T-helper 1 cell treated with Interleukin-12 subunit alpha and Interleukin-12 subunit beta and Interleukin-4 antibody, amounts not matched to agents 30 μg/mL and 1 μg/mL, for 36 hours (primary cell): ENCODE data around the gene STRA6.

ENCODE experiments used
- H3K27ac Mint-ChIP-seq: one replicate; pipeline ENCODE4 v1.8.0; 2021; ENCODE audit warnings: mild to moderate bottlenecking, mixed read lengths
- H3K27me3 Mint-ChIP-seq: one replicate; pipeline ENCODE4 v1.8.0; 2021; ENCODE audit warnings: low read depth, mixed read lengths
- H3K36me3 Mint-ChIP-seq: one replicate; pipeline ENCODE4 v1.8.0; 2021; ENCODE audit warnings: low read depth, mixed read lengths
- H3K4me1 Mint-ChIP-seq: one replicate; pipeline ENCODE4 v1.8.0; 2021; ENCODE audit warnings: low read depth, mixed read lengths
- H3K4me3 Mint-ChIP-seq: one replicate; pipeline ENCODE4 v1.8.0; 2021; ENCODE audit warnings: mild to moderate bottlenecking, moderate library complexity, mixed read lengths
- H3K9me3 Mint-ChIP-seq: one replicate; pipeline ENCODE4 v1.8.0; 2021; ENCODE audit warnings: mixed read lengths

Gene STRA6

DNA sequence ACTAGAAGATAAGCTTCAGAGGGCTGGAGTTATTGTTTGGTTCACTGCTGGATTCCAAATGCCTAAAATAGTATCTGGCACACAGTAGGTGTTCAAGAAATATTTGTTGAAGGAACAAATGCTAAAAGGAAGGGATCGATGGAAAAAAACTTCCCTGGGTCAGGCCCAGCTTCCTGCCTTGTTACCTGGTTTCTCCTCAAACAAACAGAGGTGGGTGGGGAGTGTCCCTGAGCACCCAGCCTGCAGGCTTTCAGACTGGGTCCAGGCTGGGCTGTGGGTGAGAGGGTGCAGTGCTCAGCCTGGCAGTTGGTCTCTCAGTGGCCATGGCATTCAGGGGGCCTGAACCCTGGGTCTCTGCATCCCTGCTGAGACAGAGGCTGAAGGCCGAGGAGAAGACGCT, 14.4 kb upstream of the STRA6 start:
- H3K27ac Mint-ChIP-seq: no peak overlapping the region

DNA sequence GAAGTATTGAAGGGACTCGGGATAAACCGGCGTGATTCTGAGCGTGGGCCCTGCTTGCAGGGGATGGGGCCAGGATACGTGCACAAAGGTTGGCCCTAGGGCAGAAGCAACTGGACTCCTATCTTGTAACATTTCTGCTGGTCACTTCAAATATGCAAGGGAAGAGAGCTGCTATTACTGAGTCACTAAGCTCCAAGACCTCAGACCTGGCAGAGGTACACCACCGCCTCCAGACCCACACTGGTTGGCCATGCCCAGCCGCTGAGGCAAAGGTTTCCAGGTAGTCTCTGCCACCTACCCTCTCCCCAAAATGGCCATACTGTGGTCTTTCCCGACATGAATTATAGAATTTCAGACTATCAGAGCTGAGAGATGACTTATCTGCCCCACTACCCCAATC, 13.4 kb upstream of the STRA6 start:
- Mint-ChIP-seq H3K27ac (no peak overlapping the region), H3K9me3 (no peaks in the 10 kb centered on the region), H3K36me3 (no peaks in the 10 kb centered on the region), H3K27me3 (peaks cover 11% of the 10 kb centered on the region), H3K4me1 (peaks cover 2% of the 10 kb centered on the region), H3K4me3 (no peak overlapping the region)

More for the DNA sequence above, 14.4 kb upstream of the STRA6 start:
- Mint-ChIP-seq H3K4me3 (no peak overlapping the region), H3K27me3 (peaks cover 15% of the 10 kb centered on the region), H3K9me3 (no peaks in the 10 kb centered on the region), H3K4me1 (peaks cover 2% of the 10 kb centered on the region), H3K36me3 (no peaks in the 10 kb centered on the region)

GRCh38 chr15:74214324-74215021, 11.9 kb upstream of the STRA6 start:
- no peaks in the 10 kb centered on the region for H3K9me3 Mint-ChIP-seq
- peaks cover 2% of the 10 kb centered on the region for H3K4me1 Mint-ChIP-seq
- no peak overlapping the region for H3K4me3 Mint-ChIP-seq
- H3K36me3 Mint-ChIP-seq: no peaks in the 10 kb centered on the region
- no peak overlapping the region for H3K27ac Mint-ChIP-seq
- H3K27me3 Mint-ChIP-seq: peaks cover under 1% of the 10 kb centered on the region

DNA sequence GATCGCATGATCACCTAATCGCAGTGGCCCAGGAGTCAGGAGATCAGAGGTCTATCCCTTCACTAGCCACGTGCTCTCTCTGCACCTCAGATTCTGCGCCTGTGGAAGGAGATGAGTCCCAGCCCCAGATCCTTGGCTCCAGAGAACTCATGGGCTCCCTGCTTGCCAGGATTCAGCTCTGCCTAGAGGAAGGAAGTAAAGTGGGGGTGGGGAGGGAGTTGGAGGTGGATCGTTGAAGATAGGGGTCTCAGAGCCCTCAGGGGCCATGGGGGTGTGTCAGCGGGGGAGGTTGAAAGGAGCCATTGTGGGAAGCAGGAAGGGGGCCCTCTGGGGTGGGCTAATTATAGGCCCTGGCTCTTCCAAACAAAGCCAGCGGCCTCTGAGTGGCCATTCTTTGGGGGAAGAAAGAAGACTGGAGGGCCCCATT, 11.3 kb upstream of the STRA6 start:
- no peak overlapping the region for H3K4me3 Mint-ChIP-seq
- H3K27me3 Mint-ChIP-seq: no peaks in the 10 kb centered on the region
- no peak overlapping the region for H3K27ac Mint-ChIP-seq
- H3K9me3 Mint-ChIP-seq: no peaks in the 10 kb centered on the region
- no peaks in the 10 kb centered on the region for H3K36me3 Mint-ChIP-seq
- H3K4me1 Mint-ChIP-seq: peaks cover 2% of the 10 kb centered on the region

DNA sequence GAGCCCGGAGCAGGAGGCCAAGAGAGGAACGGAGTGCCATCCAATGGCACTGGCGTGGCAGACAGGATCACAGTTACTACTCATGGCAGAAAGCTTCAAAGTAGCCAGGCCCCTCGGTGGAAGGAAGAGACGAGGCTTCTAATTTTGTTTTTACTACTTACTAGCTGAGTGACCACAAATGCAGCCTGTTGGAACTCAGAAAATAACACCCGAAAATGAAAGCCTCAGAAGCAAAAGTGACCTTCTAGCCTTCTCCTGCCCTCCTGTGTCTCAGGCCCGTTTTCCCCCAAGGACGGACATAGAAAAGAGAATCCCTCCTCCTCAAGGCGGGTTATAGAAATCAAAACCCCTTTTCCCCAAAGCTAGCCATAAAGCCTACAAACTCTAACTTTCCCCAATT, 9.9 kb upstream of the STRA6 start:
- Mint-ChIP-seq H3K4me1 (peaks cover 2% of the 10 kb centered on the region), H3K9me3 (no peaks in the 10 kb centered on the region), H3K27ac (no peak overlapping the region), H3K4me3 (no peak overlapping the region), H3K36me3 (no peaks in the 10 kb centered on the region), H3K27me3 (peaks cover 6% of the 10 kb centered on the region)

- H3K4me1 Mint-ChIP-seq: peaks cover 2% of the 10 kb centered on the region
- H3K27me3 Mint-ChIP-seq: peaks cover 7% of the 10 kb centered on the region
- H3K4me3 Mint-ChIP-seq: no peak overlapping the region
- no peaks in the 10 kb centered on the region for H3K9me3 Mint-ChIP-seq
- no peaks in the 10 kb centered on the region for H3K36me3 Mint-ChIP-seq
- no peak overlapping the region for H3K27ac Mint-ChIP-seq
These were observed 9.1 kb upstream of the STRA6 start for GRCh38 chr15:74211656-74212055.

DNA sequence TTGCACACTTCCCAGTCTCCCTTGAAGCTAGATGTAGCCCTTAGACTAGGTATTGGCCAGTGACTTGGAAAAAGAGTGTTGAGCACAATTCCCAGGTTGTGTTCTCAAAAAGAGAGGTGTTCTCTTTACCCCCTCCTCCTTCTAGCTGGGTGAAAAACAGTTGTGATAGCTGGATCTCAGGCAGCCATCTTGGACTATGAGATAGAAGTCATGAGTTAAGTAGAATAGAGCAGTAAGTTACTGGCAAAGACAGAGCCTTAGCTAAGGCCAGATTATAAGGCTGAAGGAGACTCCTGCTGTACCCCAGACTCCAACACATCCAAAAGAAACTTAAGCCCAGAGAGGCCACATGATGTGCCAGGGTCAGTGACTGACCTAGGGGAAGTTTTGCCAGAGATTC, 8.1 kb upstream of the STRA6 start:
- Mint-ChIP-seq H3K4me3 (no peak overlapping the region), H3K9me3 (no peaks in the 10 kb centered on the region)

GRCh38 chr15:74209997-74210671, 7.5 kb upstream of the STRA6 start:
- Mint-ChIP-seq H3K36me3 (no peaks in the 10 kb centered on the region), H3K27me3 (peaks cover 11% of the 10 kb centered on the region), H3K4me1 (peaks cover 2% of the 10 kb centered on the region), H3K9me3 (no peaks in the 10 kb centered on the region), H3K27ac (no peak overlapping the region), H3K4me3 (no peak overlapping the region)

More for the DNA sequence above, 8.1 kb upstream of the STRA6 start:
- H3K36me3 Mint-ChIP-seq: no peaks in the 10 kb centered on the region
- peaks cover 2% of the 10 kb centered on the region for H3K4me1 Mint-ChIP-seq
- peaks cover 10% of the 10 kb centered on the region for H3K27me3 Mint-ChIP-seq
- H3K27ac Mint-ChIP-seq: no peak overlapping the region

DNA sequence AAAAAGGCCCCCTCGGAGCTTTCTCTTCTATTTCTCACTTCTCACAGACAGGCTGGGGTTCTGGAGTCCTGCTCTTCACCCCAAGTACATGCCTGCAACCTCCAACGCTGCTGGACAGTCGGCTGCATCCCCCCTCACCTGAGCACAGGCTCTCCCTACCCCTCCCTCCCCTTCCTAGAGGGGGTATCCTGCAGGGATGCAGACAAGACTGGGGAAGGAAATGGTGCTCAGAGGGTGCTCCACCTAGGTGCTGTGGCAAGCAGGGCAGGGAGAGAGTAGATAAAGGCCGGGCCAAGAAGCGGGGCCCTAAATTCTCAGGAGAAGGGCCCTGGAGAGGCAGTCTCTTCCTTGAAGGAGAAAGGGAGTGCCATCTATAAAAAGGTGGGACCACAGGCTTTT, 7.0 kb upstream of the STRA6 start:
- Mint-ChIP-seq H3K4me1 (no peaks in the 10 kb centered on the region), H3K4me3 (no peak overlapping the region), H3K36me3 (no peaks in the 10 kb centered on the region), H3K9me3 (no peaks in the 10 kb centered on the region), H3K27me3 (peaks cover 13% of the 10 kb centered on the region), H3K27ac (no peak overlapping the region)

- H3K4me3 Mint-ChIP-seq: no peak overlapping the region
- no peaks in the 10 kb centered on the region for H3K9me3 Mint-ChIP-seq
- H3K36me3 Mint-ChIP-seq: no peaks in the 10 kb centered on the region
- H3K4me1 Mint-ChIP-seq: no peaks in the 10 kb centered on the region
- H3K27ac Mint-ChIP-seq: no peak overlapping the region
- H3K27me3 Mint-ChIP-seq: peaks cover 13% of the 10 kb centered on the region
These were observed 6.4 kb upstream of the STRA6 start for GRCh38 chr15:74208901-74209559.

- H3K27ac Mint-ChIP-seq: no peak overlapping the region
- H3K9me3 Mint-ChIP-seq: no peaks in the 10 kb centered on the region
- peaks cover 13% of the 10 kb centered on the region for H3K27me3 Mint-ChIP-seq
- no peaks in the 10 kb centered on the region for H3K4me1 Mint-ChIP-seq
- no peaks in the 10 kb centered on the region for H3K36me3 Mint-ChIP-seq
- no peak overlapping the region for H3K4me3 Mint-ChIP-seq
These were observed 5.9 kb upstream of the STRA6 start for GRCh38 chr15:74208496-74208895.

- Mint-ChIP-seq H3K27me3 (peaks cover 13% of the 10 kb centered on the region), H3K27ac (no peak overlapping the region), H3K9me3 (no peaks in the 10 kb centered on the region), H3K4me1 (no peaks in the 10 kb centered on the region), H3K36me3 (no peaks in the 10 kb centered on the region), H3K4me3 (no peak overlapping the region)
These were observed 5.3 kb upstream of the STRA6 start for GRCh38 chr15:74207652-74208440.

DNA sequence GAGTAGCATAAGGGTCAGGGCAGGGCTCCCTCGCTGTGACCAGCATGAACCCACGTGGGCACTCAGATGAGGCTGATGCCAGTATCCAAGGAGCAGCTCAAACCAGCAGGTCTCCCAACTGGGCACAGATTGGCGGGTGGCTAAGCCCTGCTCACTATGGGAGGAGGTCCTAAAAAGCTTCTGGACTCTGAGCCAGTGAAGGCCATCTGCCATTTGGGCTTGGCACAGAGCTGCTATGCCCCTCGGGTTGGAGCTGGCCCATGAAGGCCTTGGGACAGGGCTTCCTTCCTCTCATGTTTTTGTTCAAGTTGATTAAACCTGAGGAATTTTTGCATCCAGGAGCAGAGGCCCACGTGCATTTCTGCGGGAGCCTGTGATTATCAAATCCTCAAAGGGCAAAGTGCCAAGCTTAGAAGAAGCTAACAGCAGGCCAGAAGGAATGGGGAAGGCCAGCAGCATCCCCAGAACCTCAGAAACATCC, 4.3 kb upstream of the STRA6 start:
- no peaks in the 10 kb centered on the region for H3K9me3 Mint-ChIP-seq
- no peaks in the 10 kb centered on the region for H3K4me1 Mint-ChIP-seq
- H3K27me3 Mint-ChIP-seq: peaks cover 13% of the 10 kb centered on the region
- no peak overlapping the region for H3K4me3 Mint-ChIP-seq
- H3K36me3 Mint-ChIP-seq: no peaks in the 10 kb centered on the region
- H3K27ac Mint-ChIP-seq: no peak overlapping the region

DNA sequence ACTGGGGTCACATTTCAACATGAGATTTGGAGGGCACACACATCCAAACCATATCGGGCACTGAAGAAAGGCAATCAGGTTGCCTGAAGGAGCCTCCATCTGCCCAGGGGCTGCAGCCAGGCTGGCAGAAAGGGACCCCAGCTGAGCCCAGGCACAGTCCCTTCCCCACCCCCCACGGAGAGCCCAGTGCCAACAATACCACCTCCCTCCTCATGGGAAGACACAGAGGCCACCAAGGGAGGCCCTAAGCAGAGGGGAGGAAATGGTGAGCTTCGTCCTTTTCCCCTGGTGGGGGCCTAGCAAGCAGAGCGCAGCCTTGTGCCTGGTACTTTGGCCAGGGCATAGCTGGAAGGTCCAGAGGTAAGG, 3.0 kb upstream of the STRA6 start:
- no peaks in the 10 kb centered on the region for H3K9me3 Mint-ChIP-seq
- H3K27me3 Mint-ChIP-seq: peaks cover 13% of the 10 kb centered on the region
- no peak overlapping the region for H3K4me3 Mint-ChIP-seq
- H3K36me3 Mint-ChIP-seq: no peaks in the 10 kb centered on the region
- no peak overlapping the region for H3K27ac Mint-ChIP-seq
- peaks cover 2% of the 10 kb centered on the region for H3K4me1 Mint-ChIP-seq
